H1 (cell line): Measurements from ENCODE around the gene LPP. TPM values are rescaled to one million over a fixed set of nuclear protein-coding genes. Genes with fewer than 3 reads are reported as not detected.
A peak's percentile ranks its signal among the peaks of the same experiment; 100 is the strongest.

Source experiments
- CTCF ChIA-PET: fragments of 300-600 bp; sonication (Branson Sonifier 250); formaldehyde crosslinking; loops from one replicate; lab custom pipeline; 2021; ENCODE audit not compliant: partially characterized antibody; lab: Charles Lee
- POLR2A ChIA-PET: fragments of 300-600 bp; sonication (Branson Sonifier 250); formaldehyde crosslinking; loops from one replicate; lab custom pipeline; 2021; ENCODE audit warnings: inconsistent platforms; ENCODE audit not compliant: partially characterized antibody; lab: Charles Lee
- DNase-seq, 2 experiments: peaks; one replicate each; pipeline versions ENCODE4 v3.0.0 to v3.0.0-alpha.2; 2010 to 2022; ENCODE audit warnings: low spot score in 2 of 2, low read depth in 1 of 2, mixed read lengths in 1 of 2
- FAIRE-seq: peaks from 2 replicates; lab custom pipeline; 2011; peaks lifted over from hg19 to GRCh38; lab: Jason Lieb, UNC
- H2AFZ ChIP-seq: 2 replicates; pipeline ENCODE4 v1.8.1; 2012; ENCODE audit warnings: low read length, inconsistent platforms
- H2AK5ac ChIP-seq: 2 replicates; pipeline ENCODE4 v1.6.1; 2013; ENCODE audit warnings: low read depth, low read length
- H2BK120ac ChIP-seq: replicated peaks from 2 replicates; pipeline ENCODE3; 2013; ENCODE audit warnings: low read depth, low read length, inconsistent platforms
- H2BK12ac ChIP-seq: 2 replicates; pipeline ENCODE4 v1.6.1; 2013; ENCODE audit warnings: low read depth, low read length
- H2BK15ac ChIP-seq: 2 replicates; pipeline ENCODE4 v1.6.1; 2013; ENCODE audit warnings: low read length
- H2BK20ac ChIP-seq: 2 replicates; pipeline ENCODE4 v1.6.1; 2013; ENCODE audit warnings: low read length
- H2BK5ac ChIP-seq: 2 replicates; pipeline ENCODE4 v1.6.1; 2013; ENCODE audit warnings: low read depth, low read length
- H3K14ac ChIP-seq: 2 replicates; pipeline ENCODE4 v1.6.1; 2013; ENCODE audit warnings: inconsistent platforms; ENCODE audit not compliant: insufficient read length
- H3K18ac ChIP-seq: 2 replicates; pipeline ENCODE4 v1.6.1; 2013; ENCODE audit warnings: low read length; ENCODE audit errors: extremely low read depth
- H3K23ac ChIP-seq: 2 replicates; pipeline ENCODE4 v1.6.1; 2013; ENCODE audit warnings: inconsistent platforms; ENCODE audit not compliant: insufficient read length
- H3K23me2 ChIP-seq: 2 replicates; pipeline ENCODE4 v1.6.1; 2013; ENCODE audit warnings: low read depth, low read length
- H3K27ac ChIP-seq: 2 replicates; pipeline ENCODE4 v1.6.1; 2011; ENCODE audit warnings: low read depth, low read length, inconsistent platforms
- H3K27me3 ChIP-seq, 4 experiments: replicated peaks in 1 of 4; 1 replicate in 1 of 4; 2 replicates in 3 of 4; pipeline versions ENCODE4 v1.6.1 to v1.8.1; 2011 to 2013; ENCODE audit warnings: low read length in 3 of 4, mild to moderate bottlenecking in 3 of 4, inconsistent platforms in 2 of 4, mixed read lengths in 2 of 4, moderate library complexity in 1 of 4; ENCODE audit not compliant: control insufficient read depth in 3 of 4, insufficient read depth in 3 of 4; ENCODE audit errors: extremely low read depth in 1 of 4
- H3K36me3 ChIP-seq, 4 experiments: 2 replicates each; pipeline versions ENCODE4 v1.6.1 to v1.8.1; 2011 to 2013; ENCODE audit warnings: mild to moderate bottlenecking in 4 of 4, low read length in 3 of 4, moderate library complexity in 2 of 4, control low read depth in 1 of 4, inconsistent platforms in 1 of 4; ENCODE audit not compliant: insufficient read depth in 4 of 4, control insufficient read depth in 2 of 4
- H3K4ac ChIP-seq: replicated peaks from 2 replicates; pipeline ENCODE3; 2013; ENCODE audit warnings: low read length, low read depth, mixed read lengths, inconsistent platforms; ENCODE audit not compliant: insufficient read length
- H3K4me1 ChIP-seq, 4 experiments: replicated peaks in 1 of 4; 1 replicate in 1 of 4; 2 replicates in 3 of 4; pipeline versions ENCODE4 v1.6.1 to v1.8.1; 2011 to 2013; ENCODE audit warnings: low read length in 3 of 4, inconsistent platforms in 2 of 4, mixed read lengths in 1 of 4; ENCODE audit not compliant: insufficient read depth in 4 of 4, control insufficient read depth in 3 of 4
- H3K4me2 ChIP-seq, 2 experiments: 2 replicates each; pipeline versions ENCODE4 v1.6.1 to v1.8.1; 2011 to 2013; ENCODE audit warnings: low read depth in 2 of 2, low read length in 2 of 2, control low read depth in 1 of 2, inconsistent platforms in 1 of 2, mild to moderate bottlenecking in 1 of 2; ENCODE audit not compliant: insufficient read depth in 1 of 2
- H3K4me3 ChIP-seq, 4 experiments: fragments of 200-600, 300-600 bp in 1 of 4; sonication (generic), shearing (Covaris generic), sonication (Bioruptor Twin) in 1 of 4; 2 replicates each; pipeline versions ENCODE4 v1.5.1 to v1.8.1; 2011 to 2016; ENCODE audit warnings: low read length in 4 of 4, low read depth in 3 of 4, control low read depth in 2 of 4, inconsistent platforms in 2 of 4, mild to moderate bottlenecking in 2 of 4, mixed read lengths in 1 of 4, moderate library complexity in 1 of 4; ENCODE audit not compliant: insufficient read depth in 2 of 4; ENCODE audit errors: extremely low read depth in 1 of 4
- H3K56ac ChIP-seq: replicated peaks from 2 replicates; pipeline ENCODE3; 2013; ENCODE audit warnings: low read depth, mild to moderate bottlenecking, mixed read lengths, low read length, inconsistent platforms; ENCODE audit not compliant: insufficient read length
- H3K79me1 ChIP-seq: 2 replicates; pipeline ENCODE4 v1.6.1; 2013; ENCODE audit warnings: low read depth, low read length, control low read depth
- H3K79me2 ChIP-seq, 2 experiments: 2 replicates each; pipeline versions ENCODE4 v1.6.1 to v1.8.1; 2012 to 2013; ENCODE audit warnings: low read length in 2 of 2, mild to moderate bottlenecking in 2 of 2, inconsistent platforms in 1 of 2; ENCODE audit not compliant: insufficient read depth in 2 of 2, control insufficient read depth in 1 of 2
- H3K9ac ChIP-seq, 4 experiments: replicated peaks in 1 of 4; 1 replicate in 1 of 4; 2 replicates in 3 of 4; pipeline versions ENCODE4 v1.6.1 to v1.8.1; 2011 to 2013; ENCODE audit warnings: low read depth in 3 of 4, low read length in 3 of 4, control low read depth in 2 of 4, mild to moderate bottlenecking in 2 of 4, moderate library complexity in 2 of 4, inconsistent platforms in 1 of 4; ENCODE audit errors: extremely low read depth in 1 of 4
- H3K9me3 ChIP-seq, 2 experiments: 2 replicates each; pipeline versions ENCODE4 v1.6.1 to v1.8.1; 2012 to 2013; ENCODE audit warnings: mild to moderate bottlenecking in 2 of 2, moderate library complexity in 2 of 2, control low read depth in 1 of 2, inconsistent platforms in 1 of 2, low read depth in 1 of 2, low read length in 1 of 2, mixed read lengths in 1 of 2; ENCODE audit not compliant: insufficient read depth in 2 of 2
- H4K20me1 ChIP-seq, 2 experiments: replicated peaks in 1 of 2; 2 replicates each; pipeline versions ENCODE3 to v1.8.1; 2011 to 2013; ENCODE audit warnings: inconsistent platforms in 2 of 2, low read length in 2 of 2, mild to moderate bottlenecking in 1 of 2; ENCODE audit not compliant: insufficient read depth in 2 of 2, control insufficient read depth in 1 of 2
- H4K5ac ChIP-seq: 2 replicates; pipeline ENCODE4 v1.6.1; 2013; ENCODE audit warnings: low read length, low read depth, mixed read lengths, inconsistent platforms; ENCODE audit not compliant: insufficient read length
- H4K8ac ChIP-seq: 2 replicates; pipeline ENCODE4 v1.8.0; 2013; ENCODE audit warnings: mild to moderate bottlenecking, moderate library complexity, low read length, inconsistent platforms; ENCODE audit not compliant: insufficient read depth; ENCODE audit errors: extremely low read depth
- H4K91ac ChIP-seq: replicated peaks from 2 replicates; pipeline ENCODE3; 2013; ENCODE audit warnings: low read length, mixed read lengths, inconsistent platforms; ENCODE audit not compliant: insufficient read length
- POLR2A ChIP-seq, 2 experiments: IDR thresholded peaks; 1 replicate in 1 of 2; 2 replicates in 1 of 2; pipeline ENCODE4 v1.6.1; 2011; ENCODE audit warnings: low read depth in 2 of 2, low read length in 2 of 2, mild to moderate bottlenecking in 2 of 2; ENCODE audit errors: control extremely low read depth in 1 of 2
- POLR2AphosphoS5 ChIP-seq: IDR thresholded peaks from 2 replicates; pipeline ENCODE4 v1.6.1; 2011; ENCODE audit warnings: low read depth, low read length
- RXRA ChIP-seq: IDR thresholded peaks from 2 replicates; pipeline ENCODE4 v1.6.1; 2011; ENCODE audit warnings: low read depth, mild to moderate bottlenecking, low read length, moderate library complexity; ENCODE audit not compliant: insufficient read depth
- ZNF274 ChIP-seq: IDR thresholded peaks from 2 replicates; pipeline ENCODE4 v1.7.0; 2012; ENCODE audit warnings: low read length, borderline replicate concordance; ENCODE audit errors: extremely low read depth
- WGBS, 2 experiments: shearing (Covaris generic) in 1 of 2; methylation state at CpG; one replicate each; pipeline versions ENCODE4 v1.1.6 to v1.1.7; 2013 to 2015; ENCODE audit warnings: low lambda C conversion rate in 2 of 2, mixed read lengths in 2 of 2, inconsistent platforms in 1 of 2, low coverage in 1 of 2, missing lambda C conversion rate in 1 of 2; ENCODE audit not compliant: insufficient replicate concordance in 2 of 2, insufficient coverage in 1 of 2, insufficient read length in 1 of 2; ENCODE audit errors: extremely low coverage in 1 of 2, missing lambda C conversion rate in 1 of 2; 5-methylcytosine and 5-hydroxymethylcytosine counted together
- polyA plus RNA-seq, 7 experiments: library from polyadenylated mRNA; depleted of rRNA in 3 of 7; stranded (reverse) in 5 of 7; unstranded in 2 of 7; fragments of >200 nt in 5 of 7; fragments of 200-250 nt in 2 of 7; gene quantifications; 1 replicate in 5 of 7; 2 replicates in 1 of 7; 4 replicates in 1 of 7; pipeline versions ENCODE4 v1.2.1 to v1.2.3, GENCODE V29; 2011 to 2013; ENCODE audit warnings: missing spikeins in 2 of 7, mixed read lengths in 2 of 7
- total RNA-seq: library from RNA; stranded (reverse); fragmentation: NEBNext Ultra II Directional; extraction: Animal tissue kit (Norgen Biotek cat#: 25700); gene quantifications from 2 replicates; pipeline ENCODE4 v1.2.1, GENCODE V29; 2021

Gene LPP
- total and polyA plus RNA-seq, 2 of the 8 experiments (the other 6 are each of a cell fraction or from before 2014, with no cell fraction given): 10.0 to 53.3 TPM

DNA sequence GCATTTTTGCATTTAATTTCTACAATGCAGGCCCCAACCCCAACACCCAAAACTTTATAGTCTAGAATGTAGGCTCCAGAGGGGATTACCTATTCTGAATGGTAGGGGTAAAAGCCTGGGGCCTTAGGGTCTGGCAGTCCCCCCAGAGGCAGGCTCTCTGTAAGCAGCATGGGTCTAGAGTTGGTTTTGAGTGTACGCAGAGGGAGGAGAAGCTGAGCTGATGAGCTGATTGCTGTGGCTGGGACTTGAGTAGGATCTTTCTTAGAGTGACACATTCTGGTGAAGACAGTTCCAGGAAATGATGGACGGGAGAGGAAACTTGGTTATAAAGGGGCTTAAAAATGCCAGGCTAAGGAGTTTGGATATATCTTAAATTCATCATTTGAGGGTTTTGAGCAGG lies 2.1 kb downstream of the LPP start:
- Histone ChIP-seq H2BK20ac (no peak overlapping the region), H4K8ac (no peak overlapping the region), H3K79me2 (peaks cover 0 to 52% of the 10 kb centered on the region in 2 experiments; a peak in 3 of 4 replicates), H4K91ac (no peak overlapping the region)
- POLR2A ChIA-PET: interaction anchor here (1.0 to 3.3 kb wide), 6 partner anchors 10 to 409 kb away, joined by 3 to 19 read pairs (median 4); no protein-coding TSS in a partner anchor
- no peak for DNase-seq
- 0 out of 2 replicates have a peak, but pooled peaks have one; percentile 30 for TF ChIP-seq POLR2AphosphoS5
- TF ChIP-seq ZNF274: no peak
- peak in 1 of 2 experiments; percentile 33; a peak in 1 of 3 replicates for TF ChIP-seq POLR2A (IDR thresholded peaks at IDR 0.05; ENCODE audit: control extremely low read depth in 1 of 2, low read depth in 2 of 2, low read length in 2 of 2)
- TF ChIP-seq RXRA: no peak
- TF ChIP-seq, all 59 proteins: peak for 2
- H3K18ac ChIP-seq: no peak overlapping the region
- H2BK15ac ChIP-seq: no peak overlapping the region
- H3K14ac ChIP-seq: no peak overlapping the region
- WGBS, 2 experiments: 83% methylated on average over 2 of the region's 2 CpGs; no CpG with 5 or more reads in 1 of the 2 experiments
- H3K9me3 ChIP-seq: no peaks in the 10 kb centered on the region
- H4K5ac ChIP-seq: no peak overlapping the region
- H2AFZ ChIP-seq: no peak overlapping the region
- no peak for FAIRE-seq
- no peak overlapping the region for H3K56ac ChIP-seq
- no peak overlapping the region for H2BK5ac ChIP-seq
- peaks cover 0 to 1% of the 10 kb centered on the region in 2 experiments for H4K20me1 ChIP-seq
- no peaks in the 10 kb centered on the region for H3K36me3 ChIP-seq
- no peak overlapping the region for H2BK12ac ChIP-seq
- H3K4me2 ChIP-seq: no peak overlapping the region; a peak in 2 of 4 replicates
- CTCF ChIA-PET: interaction anchor here (0.6 to 1.4 kb wide), 6 partner anchors 11 to 127 kb away, joined by 3 to 5 read pairs (median 4); no protein-coding TSS in a partner anchor
- H3K4ac ChIP-seq: no peak overlapping the region
- no peak overlapping the region for H2BK120ac ChIP-seq
- no peak overlapping the region for H3K4me3 ChIP-seq
- H3K9ac ChIP-seq: no peak overlapping the region
- H3K27ac ChIP-seq: no peak overlapping the region
- H2AK5ac ChIP-seq: no peak overlapping the region
- H3K4me1 ChIP-seq: peaks cover 4 to 13% (median 7%) of the 10 kb centered on the region in 4 experiments; a peak in 6 of 7 replicates
- peaks cover 13% of the 10 kb centered on the region; the same call in 1 of the 2 replicates for H3K23me2 ChIP-seq
- H3K79me1 ChIP-seq: peaks cover 9% of the 10 kb centered on the region; the same call in 1 of the 2 replicates
- H3K27me3 ChIP-seq: no peaks in the 10 kb centered on the region
- no peak overlapping the region for H3K23ac ChIP-seq
